GM18517 (cell line): ENCODE data around the gene HDAC11.
"Not testable (repeated sequence)": the region's sequence is repeated elsewhere in the genome, so short reads cannot be mapped to it uniquely, and the experiment has no call there.

ENCODE experiments used
- ATAC-seq: cut with Tn5 transposase; IDR thresholded peaks from one replicate; pipeline ENCODE4 v1.9.1; 2021; ENCODE audit warnings: mild to moderate bottlenecking, moderate library complexity; ENCODE audit not compliant: unreplicated experiment

Gene HDAC11

GRCh38 chr3:13466781-13467180 is 13.3 kb upstream of the HDAC11 start:
- ATAC-seq = no peak

GRCh38 chr3:13470894-13471574 is 9.1 kb upstream of the HDAC11 start:
- ATAC-seq = no peak

DNA sequence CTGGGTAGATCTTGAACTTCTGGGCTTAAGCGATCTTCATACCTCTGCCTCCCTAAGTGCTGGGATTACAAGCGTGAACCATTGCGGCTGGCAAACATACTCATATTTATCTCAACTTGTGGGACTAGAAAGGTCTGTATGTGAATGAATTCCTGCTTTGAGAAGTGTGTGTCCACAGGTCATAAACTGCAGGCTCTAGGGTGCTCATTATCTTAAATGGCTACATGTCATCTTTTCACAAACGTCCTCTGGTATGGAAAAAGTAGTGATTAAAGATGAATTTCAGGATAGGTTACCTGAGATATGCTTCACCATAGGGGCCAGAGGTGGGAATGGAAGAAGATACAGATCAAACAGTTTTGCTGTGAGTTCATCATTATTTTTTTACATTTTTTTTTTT is 7.8 kb upstream of the HDAC11 start:
- ATAC-seq = no peak

DNA sequence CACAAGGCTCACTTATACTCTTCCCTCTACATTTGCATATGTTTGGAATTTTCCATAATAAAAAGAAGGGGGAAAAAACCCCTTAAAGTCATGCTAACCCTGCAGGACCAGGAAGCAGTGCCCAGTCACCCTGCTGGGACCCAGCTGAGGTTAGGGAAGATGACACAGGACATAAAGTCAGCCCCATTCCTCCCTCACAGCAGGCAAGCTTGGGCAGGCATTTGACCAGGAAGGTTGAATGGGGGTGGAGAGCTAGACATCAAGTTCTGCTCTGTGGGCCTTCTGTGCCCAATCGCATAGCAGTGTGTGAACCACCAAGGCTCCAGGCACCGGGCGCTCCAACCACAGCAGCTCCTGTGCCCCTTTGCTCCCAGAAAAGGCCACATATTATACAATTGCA is 7.1 kb upstream of the HDAC11 start:
- ATAC-seq = no peak

DNA sequence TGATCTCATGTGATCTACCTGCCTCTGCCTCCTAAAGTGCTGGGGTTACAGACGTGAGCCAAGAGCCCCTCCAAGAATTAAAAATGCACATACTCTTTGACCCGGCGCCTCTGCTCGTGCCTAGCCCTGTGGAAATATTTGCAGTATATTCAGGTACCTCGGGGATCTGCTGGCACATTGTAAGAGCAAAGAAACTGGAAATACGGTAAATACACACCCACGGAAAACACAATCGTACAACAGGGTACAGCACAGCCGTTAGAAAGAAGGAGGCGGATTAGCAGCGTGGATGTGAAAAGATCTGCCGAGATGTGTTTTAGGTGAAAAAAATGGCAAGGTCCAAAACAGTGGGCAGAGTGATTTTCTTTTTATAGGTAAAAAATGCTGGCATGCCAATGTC is 6.1 kb upstream of the HDAC11 start:
- ATAC-seq = no peak

DNA sequence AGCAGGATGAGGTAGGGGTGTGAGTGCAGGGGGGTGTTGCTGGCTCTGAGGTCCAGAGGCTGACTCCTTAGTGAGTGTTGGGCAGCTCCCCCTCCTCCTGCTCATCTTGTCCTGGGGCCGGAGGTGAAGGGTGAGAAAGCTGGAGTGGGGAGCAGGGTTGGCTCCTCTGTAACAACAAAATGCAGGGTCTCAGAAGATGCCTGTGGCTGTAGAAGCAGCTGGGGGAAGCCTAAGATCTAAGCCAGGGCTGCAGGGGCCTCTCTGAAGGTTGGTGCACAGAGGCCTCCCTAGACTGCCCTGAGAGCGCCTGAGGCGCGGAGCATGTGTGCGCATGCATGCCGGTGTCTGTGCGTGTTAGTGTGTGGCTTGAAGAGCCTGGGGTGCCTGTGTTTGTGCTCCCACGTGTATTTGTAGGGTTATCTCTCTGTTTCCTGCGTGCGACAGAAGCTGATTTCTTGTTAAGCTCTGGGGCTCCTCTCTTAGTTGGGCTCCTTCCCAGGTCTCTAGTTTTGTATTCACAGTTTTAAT is 5.3 kb upstream of the HDAC11 start:
- ATAC-seq = no peak

DNA sequence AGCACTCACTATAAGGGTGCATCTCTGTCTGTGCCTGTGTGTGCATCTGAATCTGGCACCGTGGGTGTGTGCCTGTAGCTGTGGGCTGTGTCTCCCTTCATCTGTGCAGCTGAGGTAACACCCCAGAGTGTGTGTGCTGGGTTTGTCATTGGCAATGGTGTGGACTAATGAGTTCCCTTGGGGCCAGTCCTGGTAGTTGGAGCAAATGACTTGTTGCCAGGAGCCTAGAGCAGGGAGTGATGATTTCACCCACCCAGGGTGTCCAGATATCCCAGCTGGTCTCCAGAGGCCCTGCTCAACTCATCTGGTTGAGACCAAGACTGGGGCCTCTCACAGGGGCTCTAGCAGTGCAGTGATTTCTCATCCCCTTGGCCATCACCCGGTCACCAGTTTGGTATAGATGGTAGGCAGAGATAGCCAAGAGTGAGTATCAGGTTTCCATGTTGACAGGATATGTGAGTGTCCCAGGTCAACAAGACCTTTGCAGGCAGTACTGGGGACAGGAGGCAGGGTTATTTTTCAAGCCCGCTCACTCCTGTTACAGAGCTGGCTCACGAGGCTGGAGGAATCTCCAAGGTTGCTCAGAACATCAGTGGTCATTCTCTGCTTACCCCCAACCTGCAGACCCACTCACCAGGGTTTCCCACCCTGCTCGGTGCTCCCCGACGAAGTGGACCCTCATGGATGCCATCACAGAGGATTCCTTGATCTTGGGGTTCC is 4.1 kb upstream of the HDAC11 start:
- no peak for ATAC-seq

DNA sequence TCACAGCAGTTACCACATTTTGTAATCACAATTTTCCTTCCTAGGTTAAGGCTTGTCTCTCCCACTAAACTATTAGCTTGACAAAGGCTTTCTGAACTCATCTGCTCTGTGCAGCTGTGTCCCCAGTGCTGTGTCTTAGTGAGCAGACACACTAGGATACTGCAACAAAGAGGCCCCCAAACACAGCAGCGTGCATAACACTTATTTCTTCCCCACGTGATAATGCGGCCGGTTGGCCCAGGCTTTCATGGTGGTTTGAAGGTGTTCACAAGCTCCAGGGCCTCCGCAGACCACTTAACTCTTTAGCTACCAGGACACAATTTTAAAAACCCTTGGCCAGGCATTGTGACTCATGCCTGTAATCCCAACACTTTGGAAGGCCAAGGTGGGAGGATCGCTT is 2.2 kb upstream of the HDAC11 start:
- no peak for ATAC-seq

DNA sequence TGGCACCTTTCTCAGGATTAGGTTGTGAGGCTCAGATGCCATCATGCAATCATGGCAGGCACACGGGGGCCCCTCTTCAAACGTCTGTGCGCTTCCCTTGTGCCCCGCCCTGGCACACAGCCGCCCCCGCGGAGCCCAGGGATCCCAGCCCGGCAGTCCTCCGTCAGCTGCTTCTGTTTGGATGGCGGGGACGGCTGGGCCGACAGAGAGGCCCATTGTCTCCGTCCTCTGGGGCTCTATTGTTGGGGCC is 849 bp upstream of the HDAC11 start:
- ATAC-seq = no peak

DNA sequence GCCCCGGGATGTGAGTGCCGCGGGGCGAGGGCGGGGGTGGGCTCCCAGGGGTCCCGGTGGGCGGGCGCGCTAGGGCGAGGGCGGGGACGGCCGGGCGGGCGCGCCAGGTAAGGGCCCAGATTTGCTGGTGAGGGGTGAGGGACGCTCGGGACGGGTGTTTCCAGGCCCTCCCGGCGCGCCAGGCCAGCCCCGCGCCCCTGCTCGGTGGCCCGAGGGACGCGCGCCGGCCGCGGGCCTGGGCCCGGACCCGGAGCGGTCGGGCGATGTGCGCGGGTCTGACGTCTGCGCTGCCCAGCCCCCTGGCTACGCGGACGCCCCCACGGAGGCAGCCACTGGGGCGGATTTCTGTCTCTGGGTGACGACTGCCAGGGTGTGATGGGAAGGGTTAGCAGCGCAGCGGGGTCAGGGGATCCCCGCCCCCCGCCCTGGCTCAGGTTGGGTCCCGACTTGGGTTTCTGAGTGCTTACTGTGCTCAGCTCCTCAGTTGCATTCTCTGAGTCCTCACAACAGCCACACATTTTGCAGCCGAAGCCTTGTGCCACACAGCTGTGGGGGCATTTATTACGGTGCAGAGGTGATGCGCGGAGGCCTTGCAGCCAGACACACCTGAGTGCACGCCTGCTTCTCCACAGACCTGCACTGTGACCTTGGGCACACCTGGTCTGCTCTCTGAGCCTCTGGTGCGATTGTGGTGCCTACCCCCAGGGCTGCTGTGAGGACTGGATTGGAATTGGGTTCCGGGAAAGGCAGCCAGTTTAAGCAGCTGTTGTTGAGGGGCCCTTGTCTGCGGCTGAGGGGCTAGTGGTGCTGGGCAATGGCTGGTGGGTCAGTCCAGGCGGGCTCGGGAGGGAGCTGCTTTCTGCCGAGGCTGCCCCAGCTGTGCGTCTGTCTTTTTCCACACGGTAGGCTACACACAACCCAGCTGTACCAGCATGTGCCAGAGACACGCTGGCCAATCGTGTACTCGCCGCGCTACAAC is 523 bp downstream of the HDAC11 start:
- peak; percentile 34 for ATAC-seq

GRCh38 chr3:13482106-13482690 is 2.1 kb downstream of the HDAC11 start:
- no peak for ATAC-seq

DNA sequence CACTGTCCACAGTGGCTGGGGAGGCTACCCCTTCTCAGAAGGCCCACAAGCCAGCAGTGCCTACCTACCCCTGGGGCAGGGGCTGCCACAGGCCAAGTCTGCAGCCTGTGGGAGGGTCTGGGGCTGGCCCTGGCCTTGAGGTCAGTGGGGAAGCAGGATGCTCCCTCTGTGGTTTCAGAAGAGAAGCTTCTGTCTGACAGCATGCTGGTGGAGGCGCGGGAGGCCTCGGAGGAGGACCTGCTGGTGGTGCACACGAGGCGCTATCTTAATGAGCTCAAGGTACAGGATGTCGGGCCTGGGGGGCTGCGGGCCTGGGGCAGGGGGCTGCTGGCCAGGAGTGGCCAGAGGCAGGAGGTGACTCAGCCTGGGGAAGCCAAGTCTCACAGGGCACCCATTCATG is 3.2 kb downstream of the HDAC11 start:
- no peak for ATAC-seq

DNA sequence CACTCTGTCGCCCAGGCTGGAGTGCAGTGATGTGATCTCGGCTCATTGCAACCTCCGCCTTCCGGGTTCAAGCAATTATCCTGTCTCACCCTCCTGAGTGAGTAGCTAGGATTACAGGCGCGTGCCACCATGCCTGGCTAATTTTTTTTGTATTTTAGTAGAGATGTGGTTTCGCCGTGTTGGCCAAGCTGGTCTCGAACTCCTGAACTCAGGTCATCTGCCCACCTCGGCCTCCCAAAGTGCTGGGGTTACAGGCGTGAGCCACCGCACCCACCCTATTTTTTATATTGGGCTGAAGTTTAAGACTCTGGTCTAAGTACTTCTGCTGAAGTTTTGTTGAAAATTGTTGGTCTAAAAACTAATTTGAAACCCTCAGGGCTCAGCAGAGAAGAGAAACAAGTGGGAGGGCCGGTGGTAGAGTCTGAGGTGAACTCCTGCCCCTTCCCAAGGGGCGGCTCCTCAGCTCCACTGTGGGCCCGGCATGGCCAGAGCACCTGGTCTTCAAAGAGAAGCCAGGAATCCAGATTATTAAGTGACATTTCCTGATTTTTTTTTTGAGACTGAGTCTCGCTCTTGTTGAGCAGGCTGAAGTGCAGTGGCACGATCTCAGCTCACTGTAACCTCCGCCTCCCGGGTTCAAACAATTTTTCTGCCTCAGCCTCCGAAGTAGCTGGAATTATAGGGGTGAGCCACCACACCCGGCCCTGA is 4.0 kb downstream of the HDAC11 start:
- no peak for ATAC-seq

- ATAC-seq = no peak
These were observed 4.9 kb downstream of the HDAC11 start for GRCh38 chr3:13484851-13485590.

DNA sequence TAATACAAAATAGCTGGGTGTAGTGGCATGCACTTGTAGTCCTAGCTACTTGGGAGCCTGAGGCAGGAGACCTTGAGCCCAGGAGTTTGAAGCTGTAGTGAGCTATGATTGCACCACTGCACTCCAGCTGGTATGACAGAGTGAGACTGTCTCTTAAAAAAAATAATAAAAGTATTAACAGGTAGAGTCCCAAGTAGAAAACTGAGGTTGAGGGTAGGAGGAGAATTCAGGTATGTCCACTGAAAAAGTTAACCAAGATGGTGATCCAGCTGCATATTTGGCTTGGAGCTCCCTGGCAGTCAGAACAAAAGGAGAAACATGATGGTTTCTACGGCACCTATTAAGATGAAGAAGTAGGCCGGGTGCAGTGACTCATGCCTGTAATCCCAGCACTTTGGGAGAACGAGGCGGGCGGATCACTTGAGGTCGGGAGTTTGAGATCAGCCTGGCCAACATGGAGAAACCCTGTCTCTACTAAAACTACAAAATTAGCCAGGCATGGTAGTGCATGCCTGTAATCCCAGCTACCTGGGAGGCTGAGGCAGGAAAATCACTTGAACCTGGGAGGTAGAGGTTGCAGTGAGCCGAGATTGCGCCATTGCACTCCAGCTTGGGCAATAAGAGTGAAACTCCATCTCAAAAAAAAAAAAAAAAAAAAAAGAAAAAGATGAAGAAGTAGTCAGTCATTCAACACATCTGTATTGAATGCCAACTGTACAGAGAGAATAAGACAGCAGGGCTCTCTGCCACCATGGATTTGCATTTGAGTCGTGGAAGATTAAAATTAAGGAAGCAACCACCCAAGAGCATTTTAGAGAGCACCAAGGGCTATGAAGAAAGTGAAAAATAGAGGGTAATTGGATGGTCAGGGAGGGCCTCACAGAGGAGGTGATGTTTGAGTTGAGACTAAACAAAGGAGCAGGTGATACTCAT is 5.8 kb downstream of the HDAC11 start:
- ATAC-seq = not testable (repeated sequence)

DNA sequence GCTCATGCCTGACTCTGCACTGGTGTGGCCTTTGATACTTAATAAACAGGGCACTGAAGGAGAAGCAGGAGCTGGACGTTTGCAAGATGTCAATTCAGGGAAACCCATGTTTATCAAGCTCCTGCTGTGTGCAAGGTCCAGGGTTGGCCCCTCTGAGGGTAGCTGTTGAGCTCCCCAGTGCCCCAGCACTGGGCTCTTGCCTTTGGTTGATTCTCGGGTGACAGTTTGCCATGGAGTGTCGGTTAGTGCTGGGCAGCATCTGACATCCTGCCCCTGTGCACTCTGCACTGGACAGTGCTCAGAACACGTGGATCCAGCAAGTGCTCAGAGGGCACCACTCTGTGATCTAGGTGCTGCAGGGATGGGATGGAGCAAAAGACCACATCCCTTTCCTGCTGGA is 7.3 kb downstream of the HDAC11 start:
- no peak for ATAC-seq

GRCh38 chr3:13491206-13491974 is 11.3 kb downstream of the HDAC11 start:
- no peak for ATAC-seq

GRCh38 chr3:13492048-13492447 is 11.9 kb downstream of the HDAC11 start:
- no peak for ATAC-seq
